ENCODE results near the gene ZRANB2.

Gene ZRANB2

GRCh38 chr1:71014178-71014579, 66.7 kb downstream of the ZRANB2 start:
- ChIA-PET POLR2A (no interaction called here), CTCF (interaction anchor here (1.1 kb wide), 1 partner anchor 12 kb away, joined by 3 read pairs; no protein-coding TSS in a partner anchor)
- DNase-seq (ENCODE audit: extremely low spot score) = no peak
- TF ChIP-seq CTCF (IDR thresholded peaks at IDR 0.05; ENCODE audit: control extremely low read depth, extremely low read depth, low read depth, missing control alignments) = no peak

Data from GM10248 (cell line).